ENCODE results near the gene FBP2.

GRCh38 chr9:94613003-94613402, 19.4 kb upstream of the FBP2 start:
- TF ChIP-seq IRF3 (IDR thresholded peaks at IDR 0.05) (no peak), ATF2 (IDR thresholded peaks at IDR 0.05; ENCODE audit: low read length) (no peak), SUPT20H (IDR thresholded peaks at IDR 0.05; ENCODE audit: borderline replicate concordance, control insufficient read depth, low read depth, low read length) (no peak), EZH2 (IDR thresholded peaks at IDR 0.05; ENCODE audit: borderline replicate concordance, control insufficient read depth, low read depth, low read length) (no peak), SKIL (IDR thresholded peaks at IDR 0.05; ENCODE audit: low read depth, poor library complexity, severe bottlenecking) (no peak), MAX (IDR thresholded peaks at IDR 0.05; ENCODE audit: low read depth, low read length) (no peak), CTCF (IDR thresholded peaks at IDR 0.05 in 2 of 3, conservative IDR thresholded peaks at IDR 0.05 in 1 of 3; ENCODE audit: control insufficient read depth in 2 of 3, extremely low read depth in 1 of 3, insufficient read depth in 1 of 3, low read depth in 3 of 3, low read length in 3 of 3) (0 out of 6 replicates have a peak, but pooled peaks of 1 of the 3 experiments have one; percentile 11), ZNF687 (IDR thresholded peaks at IDR 0.05) (no peak), ZNF24 (IDR thresholded peaks at IDR 0.05) (no peak), EP300 (IDR thresholded peaks at IDR 0.05; ENCODE audit: borderline replicate concordance in 1 of 2, control insufficient read depth in 1 of 2, low read depth in 2 of 2, low read length in 2 of 2) (no peak), POLR2AphosphoS5 (IDR thresholded peaks at IDR 0.05; ENCODE audit: low read length) (no peak)
